ENCODE results near the gene PSMD13. TPM values are rescaled to one million over a fixed set of nuclear protein-coding genes. Genes with fewer than 3 reads are reported as not detected.

PSMD13 gene
- total and polyA plus RNA-seq, 2 of the 13 experiments (the other 11 are each of a cell fraction or from before 2014, with no cell fraction given) = 83.0 to 117 TPM

GRCh38 chr11:207208-207862 lies 29.4 kb upstream of the PSMD13 start, which contains the start of the genes BET1L and RIC8A (continued):
- TF ChIP-seq ZC3H13 (CRISPR knock-in tag; IDR thresholded peaks at IDR 0.05) (peak; percentile 89; the same call in 1 of the 2 replicates), ZNF180 (CRISPR knock-in tag; IDR thresholded peaks at IDR 0.05; ENCODE audit: borderline replicate concordance, low read depth) (0 out of 2 replicates have a peak, but pooled peaks have one; percentile 12), KLF6 (CRISPR knock-in tag; IDR thresholded peaks at IDR 0.05) (peak; percentile 75; the same call in 1 of the 2 replicates), SOX13 (IDR thresholded peaks at IDR 0.05) (no peak), SOX13 (CRISPR knock-in tag; conservative IDR thresholded peaks at IDR 0.05 in 1 of 2, IDR thresholded peaks at IDR 0.05 in 1 of 2) (no peak; a peak in 1 of 4 replicates), ZMAT3 (CRISPR knock-in tag; conservative IDR thresholded peaks at IDR 0.05) (peak; percentile 60; the same call in 1 of the 2 replicates), IKZF1 (IDR thresholded peaks at IDR 0.05) (no peak), SPEN (CRISPR knock-in tag; IDR thresholded peaks at IDR 0.05; ENCODE audit: low read depth) (peak; percentile 82; the same call in 1 of the 2 replicates), DMAP1 (CRISPR knock-in tag; IDR thresholded peaks at IDR 0.05) (peak; percentile 89), HNF1A (IDR thresholded peaks at IDR 0.05; ENCODE audit: low read depth) (no peak), HNF1A (CRISPR knock-in tag; IDR thresholded peaks at IDR 0.05; ENCODE audit: borderline replicate concordance) (peak; percentile 55; the same call in 1 of the 2 replicates), ARNTL (CRISPR knock-in tag; IDR thresholded peaks at IDR 0.05) (peak; percentile 61; the same call in 1 of the 2 replicates), ELF4 (CRISPR knock-in tag; IDR thresholded peaks at IDR 0.05; ENCODE audit: borderline replicate concordance) (peak; percentile 89; the same call in 1 of the 2 replicates), ZNF570 (CRISPR knock-in tag; IDR thresholded peaks at IDR 0.05; ENCODE audit: borderline replicate concordance) (peak; percentile 38; the same call in 1 of the 2 replicates), ZNF589 (CRISPR knock-in tag; conservative IDR thresholded peaks at IDR 0.05) (0 out of 2 replicates have a peak, but pooled peaks have one; percentile 5), FOSL1 (CRISPR knock-in tag; IDR thresholded peaks at IDR 0.05; ENCODE audit: borderline replicate concordance) (no peak), ZNF724P (CRISPR knock-in tag; IDR thresholded peaks at IDR 0.05; ENCODE audit: borderline replicate concordance) (peak; percentile 93; the same call in 1 of the 2 replicates), GATAD2A (CRISPR knock-in tag; IDR thresholded peaks at IDR 0.05) (peak; percentile 38; the same call in 1 of the 2 replicates)
- TF ChIP-seq, protein P1, sequence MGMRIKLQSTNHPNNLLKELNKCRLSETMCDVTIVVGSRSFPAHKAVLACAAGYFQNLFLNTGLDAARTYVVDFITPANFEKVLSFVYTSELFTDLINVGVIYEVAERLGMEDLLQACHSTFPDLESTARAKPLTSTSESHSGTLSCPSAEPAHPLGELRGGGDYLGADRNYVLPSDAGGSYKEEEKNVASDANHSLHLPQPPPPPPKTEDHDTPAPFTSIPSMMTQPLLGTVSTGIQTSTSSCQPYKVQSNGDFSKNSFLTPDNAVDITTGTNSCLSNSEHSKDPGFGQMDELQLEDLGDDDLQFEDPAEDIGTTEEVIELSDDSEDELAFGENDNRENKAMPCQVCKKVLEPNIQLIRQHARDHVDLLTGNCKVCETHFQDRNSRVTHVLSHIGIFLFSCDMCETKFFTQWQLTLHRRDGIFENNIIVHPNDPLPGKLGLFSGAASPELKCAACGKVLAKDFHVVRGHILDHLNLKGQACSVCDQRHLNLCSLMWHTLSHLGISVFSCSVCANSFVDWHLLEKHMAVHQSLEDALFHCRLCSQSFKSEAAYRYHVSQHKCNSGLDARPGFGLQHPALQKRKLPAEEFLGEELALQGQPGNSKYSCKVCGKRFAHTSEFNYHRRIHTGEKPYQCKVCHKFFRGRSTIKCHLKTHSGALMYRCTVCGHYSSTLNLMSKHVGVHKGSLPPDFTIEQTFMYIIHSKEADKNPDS (CRISPR knock-in tag; IDR thresholded peaks at IDR 0.05) = peak; percentile 43; the same call in 1 of the 2 replicates
- TF ChIP-seq, protein P2, sequence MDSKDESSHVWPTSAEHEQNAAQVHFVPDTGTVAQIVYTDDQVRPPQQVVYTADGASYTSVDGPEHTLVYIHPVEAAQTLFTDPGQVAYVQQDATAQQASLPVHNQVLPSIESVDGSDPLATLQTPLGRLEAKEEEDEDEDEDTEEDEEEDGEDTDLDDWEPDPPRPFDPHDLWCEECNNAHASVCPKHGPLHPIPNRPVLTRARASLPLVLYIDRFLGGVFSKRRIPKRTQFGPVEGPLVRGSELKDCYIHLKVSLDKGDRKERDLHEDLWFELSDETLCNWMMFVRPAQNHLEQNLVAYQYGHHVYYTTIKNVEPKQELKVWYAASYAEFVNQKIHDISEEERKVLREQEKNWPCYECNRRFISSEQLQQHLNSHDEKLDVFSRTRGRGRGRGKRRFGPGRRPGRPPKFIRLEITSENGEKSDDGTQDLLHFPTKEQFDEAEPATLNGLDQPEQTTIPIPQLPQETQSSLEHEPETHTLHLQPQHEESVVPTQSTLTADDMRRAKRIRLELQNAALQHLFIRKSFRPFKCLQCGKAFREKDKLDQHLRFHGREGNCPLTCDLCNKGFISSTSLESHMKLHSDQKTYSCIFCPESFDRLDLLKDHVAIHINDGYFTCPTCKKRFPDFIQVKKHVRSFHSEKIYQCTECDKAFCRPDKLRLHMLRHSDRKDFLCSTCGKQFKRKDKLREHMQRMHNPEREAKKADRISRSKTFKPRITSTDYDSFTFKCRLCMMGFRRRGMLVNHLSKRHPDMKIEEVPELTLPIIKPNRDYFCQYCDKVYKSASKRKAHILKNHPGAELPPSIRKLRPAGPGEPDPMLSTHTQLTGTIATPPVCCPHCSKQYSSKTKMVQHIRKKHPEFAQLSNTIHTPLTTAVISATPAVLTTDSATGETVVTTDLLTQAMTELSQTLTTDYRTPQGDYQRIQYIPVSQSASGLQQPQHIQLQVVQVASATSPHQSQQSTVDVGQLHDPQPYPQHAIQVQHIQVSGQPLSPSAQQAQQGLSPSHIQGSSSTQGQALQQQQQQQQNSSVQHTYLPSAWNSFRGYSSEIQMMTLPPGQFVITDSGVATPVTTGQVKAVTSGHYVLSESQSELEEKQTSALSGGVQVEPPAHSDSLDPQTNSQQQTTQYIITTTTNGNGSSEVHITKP (CRISPR knock-in tag; IDR thresholded peaks at IDR 0.05; ENCODE audit: low read depth) = no peak

Data from HepG2 (cell line).